Raji (cell line): ENCODE data around the gene HELZ2.

Source experiments
- POLR2A ChIP-seq: IDR thresholded peaks from 2 replicates; pipeline ENCODE4 v1.6.1; 2011; ENCODE audit warnings: low read depth, low read length, control low read depth; ENCODE audit not compliant: insufficient read depth

Gene HELZ2

GRCh38 chr20:63552481-63553249, 21.4 kb downstream of the HELZ2 start:
- TF ChIP-seq POLR2A = no peak

GRCh38 chr20:63551068-63551467, 23.0 kb downstream of the HELZ2 start:
- no peak for TF ChIP-seq POLR2A

- no peak for TF ChIP-seq POLR2A
Measured at GRCh38 chr20:63549679-63550282, 24.3 kb downstream of the HELZ2 start.

GRCh38 chr20:63549019-63549418, 25.0 kb downstream of the HELZ2 start:
- TF ChIP-seq POLR2A = no peak

GRCh38 chr20:63548542-63548941, 25.5 kb downstream of the HELZ2 start:
- no peak for TF ChIP-seq POLR2A

GRCh38 chr20:63547725-63548480, 26.1 kb downstream of the HELZ2 start, which contains the start of gene SRMS:
Gene SRMS (minus strand): TSS chr20:63547749. CDS start chr20:63547463, 286 bp downstream.
- no peak for TF ChIP-seq POLR2A

GRCh38 chr20:63546956-63547724, 26.9 kb downstream of the HELZ2 start:
- no peak for TF ChIP-seq POLR2A

- TF ChIP-seq POLR2A = no peak
Measured at GRCh38 chr20:63546256-63546955, 27.6 kb downstream of the HELZ2 start.

- no peak for TF ChIP-seq POLR2A
Measured at GRCh38 chr20:63545814-63546213, 28.2 kb downstream of the HELZ2 start.

- TF ChIP-seq POLR2A = no peak
Measured at GRCh38 chr20:63544958-63545516, 29.0 kb downstream of the HELZ2 start.

- no peak for TF ChIP-seq POLR2A
Measured at GRCh38 chr20:63544241-63544957, 29.6 kb downstream of the HELZ2 start.

GRCh38 chr20:63543733-63544132, 30.3 kb downstream of the HELZ2 start:
- TF ChIP-seq POLR2A = no peak

- no peak for TF ChIP-seq POLR2A
Measured at GRCh38 chr20:63543131-63543530, 30.9 kb downstream of the HELZ2 start.
